ENCODE data around the gene NRSN2.

NRSN2 gene

GRCh38 chr20:346640-347316 is at the start of gene NRSN2:
Gene NRSN2 (plus strand): TSS chr20:347111. CDS start chr20:349644, 2,533 bp downstream.
- H3K4me3 ChIP-seq (ENCODE audit: low read depth, low read length) = peak within 1 kb of the TSS; percentile 75
- in situ Hi-C loops (cut with HindIII; ENCODE audit: low sequenced_read_pairs) = no loop called here
- no peak for TF ChIP-seq CTCF (IDR thresholded peaks at IDR 0.05; ENCODE audit: low read depth, low read length, missing control alignments)
- DNase-seq (ENCODE audit: low read depth) = no peak

- in situ Hi-C loops (cut with HindIII; ENCODE audit: low sequenced_read_pairs) = no loop called here
- DNase-seq (ENCODE audit: low read depth) = no peak
- peak overlapping the region; percentile 96 for H3K4me3 ChIP-seq (ENCODE audit: low read depth, low read length)
- TF ChIP-seq CTCF (IDR thresholded peaks at IDR 0.05; ENCODE audit: low read depth, low read length, missing control alignments) = no peak
Observed at GRCh38 chr20:297925-298775, 48.8 kb upstream of the NRSN2 start.

GRCh38 chr20:298776-299391 is 48.0 kb upstream of the NRSN2 start:
- no peak for TF ChIP-seq CTCF (IDR thresholded peaks at IDR 0.05; ENCODE audit: low read depth, low read length, missing control alignments)
- H3K4me3 ChIP-seq (ENCODE audit: low read depth, low read length) = peak overlapping the region; percentile 96
- in situ Hi-C loops (cut with HindIII; ENCODE audit: low sequenced_read_pairs) = no loop called here
- no peak for DNase-seq (ENCODE audit: low read depth)

GRCh38 chr20:300345-300990 is 46.4 kb upstream of the NRSN2 start:
- TF ChIP-seq CTCF (IDR thresholded peaks at IDR 0.05; ENCODE audit: low read depth, low read length, missing control alignments) = no peak
- peak overlapping the region; percentile 96 for H3K4me3 ChIP-seq (ENCODE audit: low read depth, low read length)
- DNase-seq (ENCODE audit: low read depth) = no peak
- in situ Hi-C loops (cut with HindIII; ENCODE audit: low sequenced_read_pairs) = no loop called here

GRCh38 chr20:301886-302848 is 44.7 kb upstream of the NRSN2 start:
- in situ Hi-C loops (cut with HindIII; ENCODE audit: low sequenced_read_pairs) = no loop called here
- TF ChIP-seq CTCF (IDR thresholded peaks at IDR 0.05; ENCODE audit: low read depth, low read length, missing control alignments) = no peak
- DNase-seq (ENCODE audit: low read depth) = no peak
- H3K4me3 ChIP-seq (ENCODE audit: low read depth, low read length) = no peak overlapping the region
